HG02970 (cell line): Measurements from ENCODE around the gene PRG2.
"Not testable (repeated sequence)": the region's sequence is repeated elsewhere in the genome, so short reads cannot be mapped to it uniquely, and the experiment has no call there.

Experiments
- ATAC-seq: cut with Tn5 transposase; IDR thresholded peaks from one replicate; pipeline ENCODE4 v1.9.1; 2021; ENCODE audit warnings: mild to moderate bottlenecking, moderate library complexity, moderate number of reproducible peaks; ENCODE audit not compliant: unreplicated experiment, low FRiP score

Gene PRG2

GRCh38 chr11:57370941-57371340 lies 19.5 kb downstream of the PRG2 start:
- ATAC-seq, result no peak

- ATAC-seq, result no peak
Observed at GRCh38 chr11:57370251-57370650, 20.2 kb downstream of the PRG2 start.

GRCh38 chr11:57368845-57369232 lies 21.6 kb downstream of the PRG2 start:
- ATAC-seq, result no peak

DNA sequence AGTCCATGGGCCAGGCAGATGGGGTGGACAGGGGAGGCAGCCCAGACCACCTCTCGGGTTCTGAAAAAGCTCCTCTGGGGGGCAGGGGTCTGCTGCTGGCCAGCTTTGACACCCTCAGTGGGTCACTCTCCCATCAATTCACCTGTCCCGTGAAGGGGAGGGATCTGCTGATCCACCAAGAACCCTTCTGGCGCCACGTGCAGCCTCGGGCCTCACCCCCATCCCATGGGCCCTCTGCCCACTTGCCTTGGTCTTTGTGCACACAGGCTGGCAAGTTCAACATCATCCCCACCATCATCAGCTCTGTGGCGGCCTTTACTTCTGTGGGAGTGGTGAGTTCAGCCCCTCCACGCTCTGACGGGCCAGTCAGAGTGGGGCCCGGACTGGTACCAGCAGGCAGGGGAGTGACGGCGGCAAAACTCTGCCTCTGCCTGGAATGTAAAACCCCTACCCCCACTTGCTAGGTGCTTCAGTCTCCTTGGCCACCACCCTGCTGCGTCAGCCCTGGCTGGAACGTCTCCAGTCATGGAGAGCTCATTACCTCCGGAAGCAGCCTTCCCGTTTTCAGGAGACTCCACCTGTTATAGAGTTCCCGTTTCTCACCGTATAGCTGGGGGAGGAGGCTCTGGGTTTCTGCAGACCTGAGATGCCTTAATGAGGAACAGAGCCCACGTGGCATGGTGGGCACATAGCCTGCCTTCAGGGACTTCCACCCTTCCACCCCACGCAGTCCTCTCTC lies 22.2 kb downstream of the PRG2 start:
- ATAC-seq, result no peak

- ATAC-seq, result no peak
Observed at GRCh38 chr11:57364851-57365660, 25.4 kb downstream of the PRG2 start.

DNA sequence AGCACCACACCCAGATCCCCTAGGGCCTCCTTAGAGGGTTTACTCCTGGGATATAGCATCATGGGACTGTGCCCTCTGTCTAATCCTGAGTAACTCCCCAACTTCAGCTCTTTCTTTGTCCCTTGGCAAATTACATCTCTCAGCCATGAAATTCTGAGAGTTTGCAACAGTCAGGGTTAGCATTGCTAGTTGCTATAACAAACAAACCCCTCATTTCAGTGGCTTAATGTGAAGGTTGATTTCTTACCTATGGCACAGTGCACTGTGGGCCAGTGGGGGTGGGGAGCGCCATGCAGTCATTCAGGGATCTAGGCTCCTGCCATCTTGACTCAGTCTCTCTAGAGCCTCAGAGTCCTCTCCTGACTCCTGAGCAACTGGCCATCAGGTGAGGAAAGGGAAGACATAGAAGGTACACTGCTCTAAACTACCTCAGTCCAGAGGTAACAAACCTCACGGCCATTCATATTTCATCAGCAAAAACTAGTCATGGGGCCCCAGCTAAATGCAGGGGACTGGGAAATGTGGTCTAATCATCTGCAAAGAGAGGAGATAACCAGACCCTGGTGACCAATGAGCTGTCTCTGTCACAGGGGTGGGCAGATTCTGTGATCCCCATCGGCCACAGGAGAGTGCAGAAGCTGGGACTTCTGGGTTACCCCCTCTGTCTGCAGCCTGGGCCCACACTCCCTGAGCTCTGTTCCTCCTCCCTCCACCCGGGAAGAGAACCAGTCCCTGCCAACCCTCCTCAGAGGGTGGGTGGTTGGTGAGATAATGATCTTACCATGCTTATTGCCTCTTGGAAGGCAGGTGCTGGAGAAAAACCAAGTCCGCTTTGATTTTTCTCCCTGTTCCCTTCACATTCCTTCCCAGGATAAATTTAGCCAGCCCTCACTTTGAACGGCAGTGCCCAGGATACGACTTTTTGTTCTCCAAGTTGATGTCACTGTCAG lies 27.0 kb downstream of the PRG2 start:
- no peak for ATAC-seq

DNA sequence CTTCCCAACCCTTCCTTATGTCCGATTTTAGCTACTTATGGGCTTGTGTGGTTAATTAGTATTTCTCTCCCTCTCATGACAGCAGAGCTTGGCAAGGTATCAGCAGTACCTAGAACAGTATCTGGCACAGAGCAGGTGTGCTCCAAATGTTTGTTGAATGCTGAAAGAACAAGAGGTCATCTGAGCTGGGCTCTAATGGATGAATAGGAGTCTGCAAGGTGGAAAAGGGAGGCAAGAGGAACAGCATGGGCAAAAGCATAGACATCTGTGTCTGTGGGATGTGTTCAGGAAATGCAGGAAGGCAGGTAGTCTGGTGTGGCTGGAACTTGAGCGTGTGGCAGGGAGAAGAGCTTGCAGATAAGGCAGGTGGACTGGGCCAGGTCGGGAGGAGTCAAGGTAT lies 28.5 kb downstream of the PRG2 start:
- ATAC-seq, result no peak

GRCh38 chr11:57361420-57361819 lies 29.0 kb downstream of the PRG2 start:
- ATAC-seq, result not testable (repeated sequence)

DNA sequence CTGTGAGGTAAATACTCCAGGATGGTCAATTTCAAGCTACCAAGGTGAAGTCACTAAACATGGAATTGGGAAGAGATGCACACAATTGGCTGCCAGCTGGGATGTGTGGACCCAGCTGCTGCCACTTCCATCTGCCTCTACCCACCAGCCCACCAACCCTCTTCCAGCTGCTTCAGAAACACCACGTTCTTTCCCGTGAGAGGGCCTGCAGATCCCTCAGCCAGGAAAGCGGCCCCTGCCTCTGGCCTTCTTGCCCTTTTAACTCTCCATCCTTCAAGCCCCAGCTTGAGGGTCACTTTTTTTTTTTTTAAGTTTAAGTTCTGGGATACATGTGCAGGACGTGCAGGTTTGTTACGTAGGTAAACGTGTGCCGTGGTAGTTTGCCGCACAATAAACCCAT lies 29.5 kb downstream of the PRG2 start:
- ATAC-seq, result no peak

DNA sequence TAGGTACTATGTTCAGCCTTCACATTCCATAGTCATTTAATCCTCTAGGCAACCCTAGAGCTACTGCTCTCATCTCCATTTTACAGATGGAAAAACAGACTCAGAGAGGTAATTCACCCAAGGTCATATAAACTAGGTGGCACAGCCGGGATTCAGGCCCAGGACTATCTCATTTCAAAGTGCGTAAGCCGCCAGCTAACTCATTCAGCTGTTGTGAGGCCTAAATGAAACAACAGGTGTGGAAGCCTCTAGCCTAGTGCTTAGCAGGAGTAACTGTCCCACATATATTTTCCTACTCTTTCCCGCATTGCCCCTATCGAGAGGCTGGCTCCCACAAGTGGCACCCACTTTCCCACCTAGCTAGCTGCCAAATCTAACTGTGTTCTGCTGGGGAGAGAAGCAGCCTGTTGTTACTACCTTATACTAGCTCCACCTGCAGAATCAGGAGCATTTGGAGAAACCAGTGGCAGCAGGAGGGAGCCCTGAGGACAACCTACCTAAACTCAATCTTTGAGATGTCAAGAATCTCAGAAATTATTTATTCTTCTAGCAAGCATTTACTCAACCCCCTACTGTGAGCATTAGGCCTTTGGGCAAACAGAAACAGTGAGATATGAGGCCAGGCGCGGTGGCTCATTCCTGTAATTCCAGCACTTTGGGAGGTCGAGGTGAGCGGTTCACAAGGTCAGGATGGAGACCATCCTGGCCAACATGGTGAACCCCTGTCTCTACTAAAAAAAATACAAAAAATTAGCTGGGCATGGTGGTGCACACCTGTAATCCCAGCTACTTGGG lies 30.4 kb downstream of the PRG2 start:
- no peak for ATAC-seq

DNA sequence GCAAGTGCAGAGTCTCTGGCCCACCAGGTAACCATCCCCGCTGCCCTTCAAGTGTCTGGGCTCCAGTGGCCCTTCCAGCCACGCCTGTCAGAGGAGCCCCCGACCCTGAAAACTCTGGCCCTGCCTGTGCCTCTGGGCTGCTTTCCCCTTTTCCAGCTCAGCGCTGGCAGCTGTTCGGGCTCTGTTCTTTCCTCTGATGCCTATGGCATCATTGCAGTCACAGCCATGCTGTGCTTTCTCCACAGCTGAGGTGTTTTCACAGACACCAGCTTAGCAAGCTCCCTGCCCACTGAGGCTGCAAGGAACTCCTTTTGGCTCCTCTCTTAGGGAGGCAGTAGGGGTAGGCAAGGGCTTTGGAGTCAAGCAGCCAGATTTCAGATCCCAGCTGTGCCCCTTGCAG lies 31.1 kb downstream of the PRG2 start:
- no peak for ATAC-seq

- ATAC-seq, result no peak
Observed at GRCh38 chr11:57358991-57359390, 31.5 kb downstream of the PRG2 start.

- no peak for ATAC-seq
Observed at GRCh38 chr11:57358543-57358961, 31.9 kb downstream of the PRG2 start.

DNA sequence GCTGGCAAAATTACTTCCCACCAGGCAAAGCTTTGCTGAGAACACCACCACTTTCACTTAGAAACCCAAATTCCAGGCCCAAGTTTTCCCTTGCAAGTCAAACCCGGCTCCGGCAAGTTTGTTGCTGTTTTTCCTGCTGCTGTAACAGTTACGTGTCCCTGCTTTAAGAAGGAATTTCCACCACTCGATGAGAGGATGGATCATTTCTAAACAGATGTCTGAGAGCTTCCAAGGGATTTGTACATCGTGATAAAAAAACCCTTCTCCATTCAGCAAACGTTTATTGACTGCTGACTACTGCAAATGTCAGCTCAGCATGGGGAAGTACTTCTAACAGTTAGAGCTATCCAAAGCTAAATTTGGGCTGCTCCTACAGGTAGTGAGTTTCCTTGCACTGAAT lies 32.6 kb downstream of the PRG2 start:
- no peak for ATAC-seq

- no peak for ATAC-seq
Observed at GRCh38 chr11:57357310-57357709, 33.1 kb downstream of the PRG2 start.

DNA sequence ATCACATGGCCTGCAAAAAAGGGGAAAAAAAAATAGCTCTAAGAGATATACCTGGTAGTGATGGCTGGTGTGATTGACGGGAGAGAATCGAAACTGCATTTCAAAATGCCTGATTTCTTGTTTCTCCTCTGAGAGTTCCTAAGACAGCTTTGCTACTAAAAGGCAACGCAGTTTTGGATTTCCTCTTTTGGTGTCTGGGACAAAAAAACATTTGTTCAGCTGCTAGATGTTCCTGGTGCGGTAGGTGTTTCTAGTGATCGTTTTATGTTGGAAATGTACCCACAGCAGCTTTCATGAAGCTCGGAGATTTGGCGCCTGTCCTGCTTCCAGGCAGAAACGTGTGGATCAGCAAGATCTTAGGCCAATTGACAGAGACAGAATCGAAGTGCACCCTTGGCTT lies 34.2 kb downstream of the PRG2 start:
- ATAC-seq, result no peak

- no peak for ATAC-seq
Observed at GRCh38 chr11:57354699-57355098, 35.8 kb downstream of the PRG2 start.

DNA sequence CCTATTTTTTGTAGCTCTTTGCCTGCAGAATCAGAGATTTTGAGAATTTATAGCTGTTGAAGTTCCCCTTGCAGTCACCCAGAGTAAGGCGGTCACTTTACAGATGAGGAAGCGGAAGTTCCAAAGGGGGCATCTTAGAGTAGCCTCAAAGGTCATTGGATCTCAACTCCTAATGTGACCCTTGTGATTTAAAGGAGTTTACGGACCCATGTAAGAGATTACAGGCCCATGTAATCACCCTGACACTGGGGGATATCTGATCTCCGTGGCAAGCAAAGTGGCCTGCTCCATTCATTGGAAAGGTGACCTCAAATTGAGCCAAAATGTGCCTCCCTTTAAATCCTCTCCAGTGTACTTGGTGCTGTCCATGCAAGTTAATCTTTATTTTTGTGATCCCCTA lies 36.6 kb downstream of the PRG2 start:
- no peak for ATAC-seq

DNA sequence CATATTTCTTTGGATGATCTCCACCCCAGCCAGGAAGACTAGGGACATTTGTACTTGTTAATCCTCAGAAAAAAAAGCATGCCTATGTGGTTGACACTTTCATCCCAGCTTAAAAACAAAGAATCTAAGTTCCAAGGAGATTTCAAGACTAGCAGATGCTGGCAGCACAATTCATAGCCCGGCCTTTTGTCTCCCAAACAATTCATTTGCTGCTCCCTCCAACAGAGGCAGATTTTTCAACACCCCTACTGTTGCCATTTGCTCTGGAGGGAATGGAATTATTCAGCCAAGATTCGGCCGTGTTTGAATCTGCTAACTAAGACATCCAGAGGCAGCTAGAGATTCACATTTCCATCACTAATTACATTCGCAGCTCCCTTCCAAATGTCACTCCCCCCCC lies 37.0 kb downstream of the PRG2 start:
- ATAC-seq, result no peak

DNA sequence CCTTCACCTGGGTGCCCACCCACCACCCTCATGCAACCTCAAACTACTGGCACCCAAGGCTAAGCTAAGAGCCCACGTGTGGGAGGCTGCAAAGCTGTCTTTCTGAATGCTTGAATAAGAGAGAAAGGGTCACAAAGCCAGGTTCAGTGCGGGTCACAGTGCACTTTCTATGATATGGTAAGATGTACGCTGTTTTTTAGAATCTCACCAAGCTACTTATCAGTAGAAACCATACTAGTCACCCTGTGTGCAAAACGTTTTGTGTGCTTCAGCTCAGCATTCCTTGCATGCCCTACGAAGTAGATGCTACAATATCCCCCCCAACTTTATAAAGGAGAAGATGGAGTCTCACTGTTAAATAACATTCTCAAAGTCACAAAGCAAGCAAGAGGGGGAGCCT lies 37.4 kb downstream of the PRG2 start:
- ATAC-seq, result no peak
